Activated CD4-positive, alpha-beta T cell treated with anti-CD3 and anti-CD28 coated beads, Interleukin-2, amount 50 U/mL, for 16 hours (primary cell): Measurements from ENCODE around the gene SSC4D.
"Not testable (repeated sequence)": the region's sequence is repeated elsewhere in the genome, so short reads cannot be mapped to it uniquely, and the experiment has no call there.

Experiments used
- DNase-seq: peaks from one replicate; pipeline ENCODE4 v3.0.0-alpha.2; 2020

Gene SSC4D

GRCh38 chr7:76417654-76418310, 8.3 kb upstream of the SSC4D start:
- DNase-seq = not testable (repeated sequence)

GRCh38 chr7:76412249-76412648, 2.8 kb upstream of the SSC4D start:
- no peak for DNase-seq

GRCh38 chr7:76411626-76412025, 2.1 kb upstream of the SSC4D start:
- no peak for DNase-seq

- DNase-seq = no peak
Measured at GRCh38 chr7:76408121-76408560, 1.4 kb downstream of the SSC4D start.

- DNase-seq = no peak
Measured at GRCh38 chr7:76407718-76408117, 1.8 kb downstream of the SSC4D start.

- DNase-seq = no peak
Measured at GRCh38 chr7:76405738-76406137, 3.8 kb downstream of the SSC4D start.

GRCh38 chr7:76403780-76404494, 5.6 kb downstream of the SSC4D start:
- DNase-seq = no peak

GRCh38 chr7:76403097-76403496, 6.4 kb downstream of the SSC4D start:
- not testable (repeated sequence) for DNase-seq

- no peak for DNase-seq
Measured at GRCh38 chr7:76400248-76400647, 9.2 kb downstream of the SSC4D start.

- peak; percentile 86 for DNase-seq
Measured at GRCh38 chr7:76397409-76398183, 11.9 kb downstream of the SSC4D start.

GRCh38 chr7:76396864-76397263, 12.6 kb downstream of the SSC4D start:
- no peak for DNase-seq

GRCh38 chr7:76395965-76396726, 13.4 kb downstream of the SSC4D start:
- no peak for DNase-seq

- DNase-seq = not testable (repeated sequence)
Measured at GRCh38 chr7:76395605-76395964, 13.9 kb downstream of the SSC4D start.

- DNase-seq = no peak
Measured at GRCh38 chr7:76394957-76395356, 14.5 kb downstream of the SSC4D start.

GRCh38 chr7:76393116-76394031, 16.1 kb downstream of the SSC4D start:
- DNase-seq = peak; percentile 94

GRCh38 chr7:76392531-76393115, 16.9 kb downstream of the SSC4D start:
- DNase-seq = no peak

- DNase-seq = no peak
Measured at GRCh38 chr7:76390092-76390491, 19.4 kb downstream of the SSC4D start.

GRCh38 chr7:76387789-76388188, 21.7 kb downstream of the SSC4D start:
- not testable (repeated sequence) for DNase-seq

GRCh38 chr7:76386691-76387260, 22.7 kb downstream of the SSC4D start:
- DNase-seq = no peak

GRCh38 chr7:76383089-76383944, 26.2 kb downstream of the SSC4D start:
- no peak for DNase-seq
